Measurements from ENCODE around the gene WDCP.
"Not testable (repeated sequence)": the region's sequence is repeated elsewhere in the genome, so short reads cannot be mapped to it uniquely, and the experiment has no call there.

Gene WDCP

DNA sequence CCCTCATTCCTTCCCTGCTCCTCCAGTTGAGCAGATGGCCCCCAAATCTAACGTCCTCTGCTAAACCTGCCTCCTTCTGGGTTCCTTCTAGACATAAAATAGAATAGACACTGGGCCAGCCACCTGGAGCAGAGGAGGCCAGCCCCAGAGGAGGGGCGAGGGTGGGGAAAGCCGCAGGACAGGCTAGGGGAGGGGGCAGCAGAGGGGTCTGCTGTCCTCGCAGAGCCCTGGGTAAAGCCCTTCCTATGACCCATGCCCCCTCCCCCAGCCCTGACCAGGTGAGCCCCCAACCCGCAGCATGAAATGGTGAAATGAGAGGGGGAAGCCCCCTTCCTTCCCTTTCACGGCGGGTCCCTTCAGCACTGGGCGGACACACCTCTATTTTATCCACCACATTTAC lies 29.5 kb downstream of the WDCP start:
- TF ChIP-seq, protein P1, sequence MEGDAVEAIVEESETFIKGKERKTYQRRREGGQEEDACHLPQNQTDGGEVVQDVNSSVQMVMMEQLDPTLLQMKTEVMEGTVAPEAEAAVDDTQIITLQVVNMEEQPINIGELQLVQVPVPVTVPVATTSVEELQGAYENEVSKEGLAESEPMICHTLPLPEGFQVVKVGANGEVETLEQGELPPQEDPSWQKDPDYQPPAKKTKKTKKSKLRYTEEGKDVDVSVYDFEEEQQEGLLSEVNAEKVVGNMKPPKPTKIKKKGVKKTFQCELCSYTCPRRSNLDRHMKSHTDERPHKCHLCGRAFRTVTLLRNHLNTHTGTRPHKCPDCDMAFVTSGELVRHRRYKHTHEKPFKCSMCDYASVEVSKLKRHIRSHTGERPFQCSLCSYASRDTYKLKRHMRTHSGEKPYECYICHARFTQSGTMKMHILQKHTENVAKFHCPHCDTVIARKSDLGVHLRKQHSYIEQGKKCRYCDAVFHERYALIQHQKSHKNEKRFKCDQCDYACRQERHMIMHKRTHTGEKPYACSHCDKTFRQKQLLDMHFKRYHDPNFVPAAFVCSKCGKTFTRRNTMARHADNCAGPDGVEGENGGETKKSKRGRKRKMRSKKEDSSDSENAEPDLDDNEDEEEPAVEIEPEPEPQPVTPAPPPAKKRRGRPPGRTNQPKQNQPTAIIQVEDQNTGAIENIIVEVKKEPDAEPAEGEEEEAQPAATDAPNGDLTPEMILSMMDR (IDR thresholded peaks at IDR 0.05), result no peak
- no peaks in the 10 kb centered on the region for H3K9me3 ChIP-seq

DNA sequence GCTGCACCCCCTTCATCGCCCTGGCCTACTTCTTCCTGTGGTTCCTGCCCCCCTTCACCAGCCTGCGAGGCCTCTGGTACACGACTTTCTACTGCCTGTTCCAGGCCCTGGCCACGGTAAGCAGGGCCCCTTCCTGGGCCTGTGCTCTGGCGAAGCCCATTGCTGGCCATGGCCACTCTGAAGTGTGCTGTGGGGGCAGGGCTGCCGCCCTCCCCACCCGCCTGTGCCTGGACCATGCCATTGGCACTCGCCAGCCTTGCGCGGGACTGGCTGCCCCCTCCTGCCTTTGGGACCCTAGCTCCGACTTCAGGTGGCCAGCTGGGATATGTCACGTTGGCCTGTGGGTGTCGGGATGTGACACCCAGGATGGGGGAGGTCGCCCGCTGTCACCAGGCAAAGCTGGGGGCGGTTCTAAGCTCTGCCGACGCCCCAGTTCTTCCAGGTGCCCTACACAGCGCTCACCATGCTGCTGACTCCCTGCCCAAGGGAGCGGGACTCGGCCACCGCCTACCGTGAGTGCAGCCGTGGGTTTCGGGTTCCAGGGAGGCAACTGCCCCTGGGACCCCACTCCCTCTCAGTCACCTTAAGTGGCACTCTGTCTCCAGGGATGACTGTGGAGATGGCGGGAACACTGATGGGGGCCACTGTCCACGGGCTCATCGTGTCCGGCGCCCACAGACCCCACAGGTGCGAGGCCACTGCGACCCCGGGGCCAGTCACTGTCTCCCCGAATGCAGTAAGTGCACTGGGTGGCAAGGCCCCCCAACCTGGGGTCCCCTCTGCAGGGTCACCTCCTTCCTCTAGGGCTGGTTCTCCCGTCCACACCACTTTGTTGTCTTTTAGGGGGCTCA lies 30.1 kb downstream of the WDCP start:
- Histone ChIP-seq H3K27me3 (peaks cover 14% of the 10 kb centered on the region), H3K36me3 (no peaks in the 10 kb centered on the region), H3K4me3 (ENCODE audit: low read depth in 1 of 2, low read length in 1 of 2) (no peak overlapping the region), H3K9me3 (no peaks in the 10 kb centered on the region), H3K27ac (no peak overlapping the region), H3K4me1 (ENCODE audit: control insufficient read depth in 1 of 2, insufficient read depth in 1 of 2, low read depth in 1 of 2, low read length in 1 of 2) (no peaks in the 10 kb centered on the region)
- TF ChIP-seq, protein P1 (IDR thresholded peaks at IDR 0.05), result no peak

More for the DNA sequence above, 29.5 kb downstream of the WDCP start:
- Histone ChIP-seq H3K27me3 (peaks cover 8% of the 10 kb centered on the region), H3K4me1 (ENCODE audit: control insufficient read depth in 1 of 2, insufficient read depth in 1 of 2, low read depth in 1 of 2, low read length in 1 of 2) (no peaks in the 10 kb centered on the region), H3K36me3 (peaks cover 1% of the 10 kb centered on the region), H3K4me3 (ENCODE audit: low read depth in 1 of 2, low read length in 1 of 2) (no peak overlapping the region), H3K27ac (no peak overlapping the region)

DNA sequence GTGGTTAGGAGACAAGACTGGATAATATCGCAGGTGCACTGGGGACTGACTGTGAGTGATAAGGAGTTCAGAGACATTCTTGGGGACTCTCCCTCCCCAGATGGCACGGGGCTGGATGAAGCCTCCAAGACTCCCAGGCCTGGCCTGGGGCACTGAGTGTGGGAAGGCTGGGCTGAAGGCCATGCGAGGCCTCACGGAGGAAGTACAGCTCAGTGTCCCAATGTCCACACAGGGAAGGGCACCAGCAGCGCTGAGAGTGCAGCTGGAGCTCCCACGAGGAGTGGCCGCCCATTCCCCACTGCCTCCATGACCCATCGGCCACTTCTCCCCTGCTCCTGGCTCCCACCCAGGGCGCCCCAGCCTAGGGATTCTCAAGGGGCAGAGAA lies 30.8 kb downstream of the WDCP start:
- no peaks in the 10 kb centered on the region for H3K36me3 ChIP-seq
- TF ChIP-seq, protein P1 (IDR thresholded peaks at IDR 0.05), result no peak
- H3K27ac ChIP-seq, result no peak overlapping the region
- no peak overlapping the region for H3K4me3 ChIP-seq (ENCODE audit: low read depth in 1 of 2, low read length in 1 of 2)
- peaks cover 22% of the 10 kb centered on the region for H3K27me3 ChIP-seq
- H3K4me1 ChIP-seq (ENCODE audit: control insufficient read depth in 1 of 2, insufficient read depth in 1 of 2, low read depth in 1 of 2, low read length in 1 of 2), result no peaks in the 10 kb centered on the region
- no peaks in the 10 kb centered on the region for H3K9me3 ChIP-seq

DNA sequence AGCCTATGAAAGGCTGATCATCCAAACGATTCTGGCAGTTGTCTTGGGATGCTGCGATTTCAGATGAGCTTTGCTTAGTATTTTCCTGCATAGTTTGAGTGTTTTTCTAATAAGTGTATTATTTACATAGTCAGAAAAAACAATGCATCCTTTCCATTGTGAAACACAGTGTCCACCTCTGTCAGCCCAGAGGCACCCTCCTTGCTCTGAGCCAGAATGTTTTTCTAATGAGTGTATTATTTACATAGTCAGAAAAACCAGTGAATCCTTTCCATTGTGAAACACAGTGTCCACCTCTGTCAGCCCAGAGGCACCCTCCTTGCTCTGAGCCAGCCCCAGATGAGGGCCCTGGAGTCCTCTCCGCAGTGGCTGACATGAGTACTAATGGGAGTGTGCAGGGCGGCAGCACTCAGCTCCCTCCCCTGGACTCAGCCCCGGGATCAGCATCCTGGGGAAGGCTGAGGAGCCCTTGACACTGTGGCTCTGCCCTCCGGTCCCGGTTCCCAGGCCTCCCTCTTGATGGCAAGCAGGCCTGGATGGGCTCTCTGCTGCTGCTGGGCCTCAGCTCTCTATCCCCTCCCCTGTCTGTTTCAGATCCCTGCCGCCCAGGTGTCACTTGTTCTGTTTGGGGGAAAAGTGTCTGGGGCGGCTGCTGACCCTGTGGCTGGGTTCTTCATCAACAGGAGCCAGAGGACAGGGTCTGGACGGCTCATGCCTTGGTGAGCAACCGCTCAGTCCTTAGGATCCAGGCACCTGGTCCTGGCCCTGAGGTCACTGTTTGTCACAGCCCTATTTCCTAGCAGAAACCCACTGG lies 31.4 kb downstream of the WDCP start:
- Histone ChIP-seq H3K9me3 (no peaks in the 10 kb centered on the region), H3K4me3 (ENCODE audit: low read depth in 1 of 2, low read length in 1 of 2) (no peak overlapping the region), H3K36me3 (no peaks in the 10 kb centered on the region), H3K27me3 (peaks cover 28% of the 10 kb centered on the region), H3K27ac (no peak overlapping the region), H3K4me1 (ENCODE audit: control insufficient read depth in 1 of 2, insufficient read depth in 1 of 2, low read depth in 1 of 2, low read length in 1 of 2) (no peaks in the 10 kb centered on the region)
- TF ChIP-seq, protein P1 (IDR thresholded peaks at IDR 0.05), result no peak

DNA sequence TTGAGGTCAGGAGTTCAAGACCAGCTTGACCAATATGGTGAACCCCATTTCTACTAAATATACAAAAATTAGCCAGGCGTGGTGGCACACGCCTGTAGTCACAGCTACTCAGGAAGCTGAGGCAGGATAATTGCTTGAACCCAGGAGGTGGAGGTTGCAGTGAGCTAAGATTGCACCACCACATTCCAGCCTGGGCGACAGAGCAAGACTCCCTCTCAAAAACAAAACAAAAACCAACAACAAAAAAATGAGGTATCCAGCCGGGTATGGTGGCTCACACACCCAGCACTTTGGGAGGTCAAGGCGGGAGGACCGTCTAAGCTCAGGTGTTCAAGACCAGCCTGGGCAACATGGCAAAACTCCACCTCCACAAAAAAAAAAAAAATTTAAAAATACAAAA lies 32.3 kb downstream of the WDCP start:
- H3K9me3 ChIP-seq; H3K36me3 ChIP-seq; H3K4me3 ChIP-seq (ENCODE audit: low read depth in 1 of 2, low read length in 1 of 2); H3K4me1 ChIP-seq (ENCODE audit: control insufficient read depth in 1 of 2, insufficient read depth in 1 of 2, low read depth in 1 of 2, low read length in 1 of 2); H3K27ac ChIP-seq: not testable (repeated sequence)
- H3K27me3 ChIP-seq, result peaks cover 36% of the 10 kb centered on the region
